ENCODE measurements around the gene DGLUCY.

- TF ChIP-seq ZNF274 (IDR thresholded peaks at IDR 0.05; ENCODE audit: low read depth, low read length) (no peak), SUZ12 (IDR thresholded peaks at IDR 0.05; ENCODE audit: extremely low read depth, insufficient read depth, insufficient read length) (no peak)
Measured at GRCh38 chr14:91118511-91119068, 4.7 kb downstream of the DGLUCY start.

Measured in NT2/D1 (cell line).